Lower leg skin (tissue), 3 donors: ENCODE results near the gene NTM.

ENCODE experiments used
- POLR2A ChIP-seq, 2 donors: fragments of 450-650 bp; IDR thresholded peaks; one replicate each; pipeline ENCODE4 v1.6.1; 2016 to 2017; ENCODE audit warnings: antibody characterized with exemption in 2 of 2, mild to moderate bottlenecking in 1 of 2, moderate library complexity in 1 of 2
- TF ChIP-seq, protein P1 (sequence below), 3 donors: fragments of 450-650 bp; IDR thresholded peaks; one replicate each; pipeline ENCODE4 v1.5.1; 2016; ENCODE audit warnings: antibody characterized with exemption in 3 of 3, mild to moderate bottlenecking in 3 of 3, moderate library complexity in 2 of 3

- TF ChIP-seq, protein P1, sequence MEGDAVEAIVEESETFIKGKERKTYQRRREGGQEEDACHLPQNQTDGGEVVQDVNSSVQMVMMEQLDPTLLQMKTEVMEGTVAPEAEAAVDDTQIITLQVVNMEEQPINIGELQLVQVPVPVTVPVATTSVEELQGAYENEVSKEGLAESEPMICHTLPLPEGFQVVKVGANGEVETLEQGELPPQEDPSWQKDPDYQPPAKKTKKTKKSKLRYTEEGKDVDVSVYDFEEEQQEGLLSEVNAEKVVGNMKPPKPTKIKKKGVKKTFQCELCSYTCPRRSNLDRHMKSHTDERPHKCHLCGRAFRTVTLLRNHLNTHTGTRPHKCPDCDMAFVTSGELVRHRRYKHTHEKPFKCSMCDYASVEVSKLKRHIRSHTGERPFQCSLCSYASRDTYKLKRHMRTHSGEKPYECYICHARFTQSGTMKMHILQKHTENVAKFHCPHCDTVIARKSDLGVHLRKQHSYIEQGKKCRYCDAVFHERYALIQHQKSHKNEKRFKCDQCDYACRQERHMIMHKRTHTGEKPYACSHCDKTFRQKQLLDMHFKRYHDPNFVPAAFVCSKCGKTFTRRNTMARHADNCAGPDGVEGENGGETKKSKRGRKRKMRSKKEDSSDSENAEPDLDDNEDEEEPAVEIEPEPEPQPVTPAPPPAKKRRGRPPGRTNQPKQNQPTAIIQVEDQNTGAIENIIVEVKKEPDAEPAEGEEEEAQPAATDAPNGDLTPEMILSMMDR (IDR thresholded peaks at IDR 0.05), result no peak
- TF ChIP-seq POLR2A (IDR thresholded peaks at IDR 0.05), result no peak
Observed at GRCh38 chr11:131457163-131457562, 86.7 kb downstream of the NTM start.
